H9 (cell line): ENCODE data around the gene DPP10. TPM values are rescaled to one million over a fixed set of nuclear protein-coding genes. Genes with fewer than 3 reads are reported as not detected.

ENCODE experiments used
- DNase-seq: peaks from one replicate; pipeline ENCODE4 v3.0.0-alpha.2; 2017
- H2AFZ ChIP-seq: one replicate; pipeline ENCODE4 v1.6.1; 2013; ENCODE audit warnings: mild to moderate bottlenecking, low read length, control low read depth, moderate library complexity
- H2AK5ac ChIP-seq: 2 replicates; pipeline ENCODE4 v1.6.1; 2013; ENCODE audit warnings: low read length, control low read depth, mixed read lengths; ENCODE audit not compliant: insufficient read length
- H2BK120ac ChIP-seq: one replicate; pipeline ENCODE4 v1.6.1; 2013; ENCODE audit warnings: low read depth, mild to moderate bottlenecking, low read length, control low read depth, inconsistent platforms; ENCODE audit not compliant: poor library complexity, severe bottlenecking
- H2BK12ac ChIP-seq: 2 replicates; pipeline ENCODE4 v1.6.1; 2013; ENCODE audit warnings: low read length, control low read depth, mixed read lengths, low read depth; ENCODE audit not compliant: insufficient read length
- H2BK15ac ChIP-seq: 2 replicates; pipeline ENCODE4 v1.6.1; 2013; ENCODE audit warnings: low read depth, low read length, control low read depth
- H2BK20ac ChIP-seq: one replicate; pipeline ENCODE4 v1.6.1; 2013; ENCODE audit warnings: low read depth, mild to moderate bottlenecking, low read length, control low read depth, inconsistent platforms; ENCODE audit not compliant: poor library complexity, severe bottlenecking
- H2BK5ac ChIP-seq: 2 replicates; pipeline ENCODE4 v1.6.1; 2013; ENCODE audit warnings: low read length, control low read depth, mixed read lengths; ENCODE audit not compliant: insufficient read length
- H3K14ac ChIP-seq: 2 replicates; pipeline ENCODE4 v1.6.1; 2013; ENCODE audit warnings: low read length, control low read depth; ENCODE audit not compliant: insufficient read depth
- H3K18ac ChIP-seq: 2 replicates; pipeline ENCODE4 v1.6.1; 2013; ENCODE audit warnings: low read depth, mild to moderate bottlenecking, mixed read lengths, low read length, control low read depth; ENCODE audit not compliant: insufficient read length
- H3K23ac ChIP-seq: 2 replicates; pipeline ENCODE4 v1.6.1; 2013; ENCODE audit warnings: low read length, control low read depth, mixed read lengths, low read depth; ENCODE audit not compliant: insufficient read length
- H3K23me2 ChIP-seq: 2 replicates; pipeline ENCODE4 v1.6.1; 2013; ENCODE audit warnings: low read depth, mild to moderate bottlenecking, mixed read lengths, low read length, control low read depth; ENCODE audit not compliant: insufficient read length, poor library complexity, severe bottlenecking
- H3K27ac ChIP-seq: 2 replicates; pipeline ENCODE4 v1.5.1; 2013; ENCODE audit warnings: low read length, control low read depth, mixed read lengths, low read depth; ENCODE audit not compliant: insufficient read length
- H3K27me3 ChIP-seq: 2 replicates; pipeline ENCODE4 v1.6.1; 2013; ENCODE audit warnings: low read length, control low read depth, inconsistent platforms; ENCODE audit not compliant: insufficient read depth
- H3K4ac ChIP-seq: 2 replicates; pipeline ENCODE4 v1.6.1; 2013; ENCODE audit warnings: low read depth, mild to moderate bottlenecking, control low read depth, inconsistent platforms, low read length, moderate library complexity
- H3K4me1 ChIP-seq: 2 replicates; pipeline ENCODE4 v1.6.1; 2013; ENCODE audit warnings: low read length, control low read depth, inconsistent platforms; ENCODE audit not compliant: insufficient read depth
- H3K4me2 ChIP-seq: 2 replicates; pipeline ENCODE4 v1.6.1; 2013; ENCODE audit warnings: low read length, control low read depth, mixed read lengths; ENCODE audit not compliant: insufficient read length, insufficient read depth
- H3K56ac ChIP-seq: 2 replicates; pipeline ENCODE4 v1.6.1; 2013; ENCODE audit warnings: low read depth, mild to moderate bottlenecking, mixed read lengths, low read length, control low read depth; ENCODE audit not compliant: insufficient read length
- H3K79me1 ChIP-seq: 2 replicates; pipeline ENCODE4 v1.6.1; 2013; ENCODE audit warnings: low read depth, mild to moderate bottlenecking, moderate library complexity, low read length, control low read depth, inconsistent platforms; ENCODE audit not compliant: insufficient read depth, poor library complexity, severe bottlenecking
- H3K79me2 ChIP-seq: 2 replicates; pipeline ENCODE4 v1.6.1; 2013; ENCODE audit warnings: low read length, control low read depth, inconsistent platforms; ENCODE audit not compliant: insufficient read depth
- H3K9ac ChIP-seq: 2 replicates; pipeline ENCODE4 v1.6.1; 2013; ENCODE audit warnings: low read length, control low read depth, mixed read lengths; ENCODE audit not compliant: insufficient read length; ENCODE audit errors: extremely low read depth
- H3K9me3 ChIP-seq: one replicate; pipeline ENCODE4 v1.6.1; 2013; ENCODE audit warnings: low read depth, low read length, inconsistent platforms; ENCODE audit not compliant: control insufficient read depth
- H3T11ph ChIP-seq: one replicate; pipeline ENCODE4 v1.6.1; 2013; ENCODE audit warnings: mild to moderate bottlenecking, low read length, control low read depth, inconsistent platforms
- H4K20me1 ChIP-seq: one replicate; pipeline ENCODE4 v1.6.1; 2013; ENCODE audit not compliant: control insufficient read depth, insufficient read length, insufficient read depth
- H4K5ac ChIP-seq: 2 replicates; pipeline ENCODE4 v1.6.1; 2013; ENCODE audit warnings: low read depth, mild to moderate bottlenecking, mixed read lengths, low read length, control low read depth; ENCODE audit not compliant: insufficient read length
- H4K8ac ChIP-seq: replicated peaks from 2 replicates; pipeline ENCODE4 v1.6.1; 2013; ENCODE audit warnings: low read length, control low read depth, mixed read lengths, low read depth; ENCODE audit not compliant: insufficient read length
- H4K91ac ChIP-seq: 2 replicates; pipeline ENCODE4 v1.6.1; 2013; ENCODE audit warnings: low read depth, mild to moderate bottlenecking, moderate library complexity, mixed read lengths, low read length, control low read depth; ENCODE audit not compliant: insufficient read length
- H3K27ac Mint-ChIP-seq, 3 experiments: 2 replicates in 2 of 3; 3 replicates in 1 of 3; pipeline ENCODE4 v1.8.0; 2020 to 2021; ENCODE audit warnings: mixed read lengths in 3 of 3, mild to moderate bottlenecking in 1 of 3, moderate library complexity in 1 of 3
- H3K27me3 Mint-ChIP-seq: 2 replicates; pipeline ENCODE4 v1.8.0; 2021; ENCODE audit warnings: low read depth, mild to moderate bottlenecking, moderate library complexity, mixed read lengths
- H3K36me3 Mint-ChIP-seq, 3 experiments: 2 replicates in 2 of 3; 3 replicates in 1 of 3; pipeline ENCODE4 v1.8.0; 2020 to 2021; ENCODE audit warnings: low read depth in 3 of 3, mixed read lengths in 3 of 3; ENCODE audit not compliant: insufficient read depth in 1 of 3
- H3K4me1 Mint-ChIP-seq, 2 experiments: 2 replicates each; pipeline ENCODE4 v1.8.0; 2020; ENCODE audit warnings: mixed read lengths in 2 of 2
- H3K4me3 Mint-ChIP-seq, 2 experiments: 2 replicates in 1 of 2; 3 replicates in 1 of 2; pipeline ENCODE4 v1.8.0; 2020 to 2021; ENCODE audit warnings: mild to moderate bottlenecking in 2 of 2, mixed read lengths in 2 of 2, moderate library complexity in 1 of 2
- H3K9me3 Mint-ChIP-seq, 2 experiments: 2 replicates in 1 of 2; 3 replicates in 1 of 2; pipeline ENCODE4 v1.8.0; 2020; ENCODE audit warnings: mild to moderate bottlenecking in 2 of 2, mixed read lengths in 2 of 2, moderate library complexity in 1 of 2
- CTCF ChIP-seq: fragments of 200-600 bp; sonication (generic); conservative IDR thresholded peaks from 3 replicates; pipeline ENCODE4 v1.8.0; 2021; ENCODE audit warnings: antibody characterized with exemption, mild to moderate bottlenecking
- WGBS: extraction: QIAGEN DNeasy Blood & Tissue Kit; methylation state at CpG from one replicate; pipeline ENCODE4 v1.1.7; 2013; ENCODE audit warnings: missing lambda C conversion rate, low lambda C conversion rate, mixed read lengths; ENCODE audit not compliant: insufficient read length; ENCODE audit errors: extremely low coverage; 5-methylcytosine and 5-hydroxymethylcytosine counted together
- total RNA-seq: library from RNA; stranded (reverse); gene quantifications from 2 replicates; pipeline ENCODE4 v1.2.1, GENCODE V29; 2021

The DPP10 gene
- total RNA-seq, 1 experiment from 2014 or later = 11.3 TPM

GRCh38 chr2:115034801-115035200 is 592.4 kb downstream of the DPP10 start:
- H3K27ac Mint-ChIP-seq = no peak overlapping the region; a peak in 1 of 7 replicates
- no peak overlapping the region for H3K4me3 Mint-ChIP-seq
- DNase-seq = no peak
- Histone ChIP-seq H3K14ac (no peak overlapping the region), H2BK5ac (no peak overlapping the region), H3K9ac (no peak overlapping the region), H4K20me1 (no peaks in the 10 kb centered on the region), H4K91ac (no peak overlapping the region), H2AK5ac (no peak overlapping the region), H3K79me1 (no peaks in the 10 kb centered on the region), H2BK20ac (no peak overlapping the region), H4K5ac (no peak overlapping the region), H4K8ac (no peak overlapping the region), H3K27me3 (no peaks in the 10 kb centered on the region), H2AFZ (peak overlapping the region; percentile 14), H3K4ac (no peak overlapping the region), H3K56ac (no peak overlapping the region), H3K9me3 (no peaks in the 10 kb centered on the region), H2BK120ac (no peak overlapping the region), H3K23ac (no peak overlapping the region), H3K4me2 (no peak overlapping the region), H3K23me2 (no peaks in the 10 kb centered on the region), H3K18ac (peak overlapping the region; percentile 70), H2BK15ac (no peak overlapping the region), H2BK12ac (no peak overlapping the region), H3T11ph (peak overlapping the region; percentile 67), H3K4me1 (no peaks in the 10 kb centered on the region), H3K79me2 (no peaks in the 10 kb centered on the region), H3K27ac (no peak overlapping the region)
- no peaks in the 10 kb centered on the region for H3K27me3 Mint-ChIP-seq
- TF ChIP-seq CTCF = no peak
- no CpG with 5 or more reads among the region's 3 CpGs for WGBS
- H3K4me1 Mint-ChIP-seq = peaks cover 12 to 13% of the 10 kb centered on the region in 2 experiments
- peaks cover 2 to 5% of the 10 kb centered on the region in 2 experiments; a peak in 2 of 5 replicates for H3K9me3 Mint-ChIP-seq
- no peaks in the 10 kb centered on the region; a peak in 1 of 7 replicates for H3K36me3 Mint-ChIP-seq
